GM21423 (cell line): ENCODE data around the gene MNAT1.
"Not testable (repeated sequence)": the region's sequence is repeated elsewhere in the genome, so short reads cannot be mapped to it uniquely, and the experiment has no call there.

Experiments used
- ATAC-seq: cut with Tn5 transposase; IDR thresholded peaks from one replicate; pipeline ENCODE4 v1.9.1; 2021; ENCODE audit warnings: mild to moderate bottlenecking, moderate library complexity; ENCODE audit not compliant: unreplicated experiment

Gene MNAT1

DNA sequence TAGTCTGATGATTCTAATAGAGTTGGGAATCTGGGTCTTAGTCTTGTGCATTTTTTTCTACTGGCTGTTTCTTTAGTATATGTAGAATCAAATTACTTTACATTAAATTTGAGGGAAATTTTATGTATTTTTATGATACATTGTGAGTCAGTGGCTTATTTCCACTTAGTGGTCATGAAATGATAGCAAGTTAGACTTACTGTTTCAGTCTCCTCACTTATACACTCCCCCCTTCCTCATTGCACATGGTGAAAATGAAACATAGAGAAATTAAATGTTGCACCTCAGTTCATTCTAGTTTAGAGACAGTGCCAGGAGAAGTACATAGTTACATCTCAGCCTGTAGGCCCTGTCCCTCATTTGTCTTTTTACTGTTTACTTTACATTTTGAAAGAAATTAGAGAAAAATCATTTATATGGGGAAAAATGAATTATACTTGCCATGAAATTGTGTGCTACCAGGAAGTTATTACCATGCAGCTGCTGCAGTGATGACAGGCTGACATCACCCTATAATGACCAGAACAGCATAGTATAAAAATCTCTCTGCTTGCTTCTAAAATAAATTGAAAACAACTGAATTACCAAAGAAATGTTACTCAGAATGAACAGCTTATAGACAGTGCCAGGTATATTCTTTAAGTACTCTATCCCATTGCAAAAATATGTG, 133.1 kb downstream of the MNAT1 start:
- ATAC-seq: no peak

DNA sequence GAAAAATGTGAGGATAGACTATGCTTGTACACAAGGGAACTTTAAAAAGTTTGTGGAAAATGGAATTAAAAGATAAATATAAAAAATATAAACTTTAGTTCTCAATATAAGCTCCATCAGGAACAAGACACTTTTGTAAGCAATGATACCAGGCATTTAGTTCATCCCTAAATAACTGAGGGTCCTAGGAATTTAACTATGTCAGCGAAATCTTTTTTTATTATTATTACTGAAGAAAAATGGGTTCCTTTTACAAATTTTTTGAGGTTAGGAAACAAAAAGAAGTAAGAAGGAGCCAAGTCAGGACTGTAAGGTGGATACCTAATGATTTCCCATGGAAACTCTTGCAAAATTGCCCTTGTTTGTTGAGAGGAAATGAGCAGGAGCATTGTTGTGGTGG, 143.6 kb downstream of the MNAT1 start:
- ATAC-seq: no peak

DNA sequence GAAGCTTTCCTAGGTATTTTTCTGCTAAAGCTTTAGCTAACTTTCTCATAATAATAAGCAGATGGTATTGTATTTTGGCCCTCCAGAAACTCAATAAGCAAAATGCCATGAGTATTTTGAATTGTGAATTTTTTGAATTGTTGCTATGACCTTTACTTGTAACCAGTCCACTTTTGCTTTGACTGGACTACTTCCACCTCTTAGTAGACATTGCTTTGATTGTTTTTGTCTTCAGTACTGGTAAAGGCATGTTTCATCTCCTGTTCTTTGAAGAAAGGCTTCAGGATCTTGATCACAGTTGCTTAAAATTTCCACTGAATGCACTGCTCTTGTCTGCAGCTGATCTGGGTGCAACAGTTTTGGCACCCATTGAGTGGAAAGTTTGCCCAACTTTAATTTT, 144.0 kb downstream of the MNAT1 start:
- no peak for ATAC-seq

DNA sequence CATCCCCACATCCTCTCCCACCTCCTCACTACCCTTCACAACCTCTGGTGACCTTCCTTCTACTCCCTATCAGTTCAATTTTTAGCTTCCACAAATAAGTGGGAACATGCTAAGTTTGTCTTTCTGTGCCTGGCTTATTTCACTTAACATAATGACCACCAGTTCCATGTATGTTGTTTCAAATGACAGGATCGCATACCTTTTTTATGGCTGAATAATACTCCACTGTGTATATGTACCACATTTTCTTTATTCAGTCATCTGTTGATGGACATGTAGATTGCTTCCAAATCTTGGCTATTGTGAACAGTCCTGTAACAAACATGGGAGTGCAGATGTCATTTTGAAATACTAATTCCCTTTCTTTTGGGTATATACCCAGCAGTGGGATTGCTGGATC, 147.7 kb downstream of the MNAT1 start:
- no peak for ATAC-seq

DNA sequence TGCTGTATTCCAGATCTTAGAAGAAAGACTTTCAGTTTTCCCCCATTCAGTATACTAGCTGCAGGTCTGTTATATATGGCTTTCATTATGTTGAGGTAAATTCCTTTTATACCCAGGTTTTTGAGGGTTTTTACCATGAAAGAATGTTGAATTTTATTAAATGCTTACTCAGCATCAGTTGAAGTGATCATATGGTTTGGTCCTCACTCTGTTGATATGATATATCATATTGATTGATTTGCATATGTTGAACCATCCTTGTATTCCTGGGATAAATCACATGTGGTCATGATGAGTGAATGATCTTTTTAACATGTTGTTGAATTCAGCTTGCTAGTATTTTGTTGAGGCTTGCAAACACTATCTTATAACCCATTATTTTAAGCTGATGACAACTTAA, 149.6 kb downstream of the MNAT1 start:
- no peak for ATAC-seq

DNA sequence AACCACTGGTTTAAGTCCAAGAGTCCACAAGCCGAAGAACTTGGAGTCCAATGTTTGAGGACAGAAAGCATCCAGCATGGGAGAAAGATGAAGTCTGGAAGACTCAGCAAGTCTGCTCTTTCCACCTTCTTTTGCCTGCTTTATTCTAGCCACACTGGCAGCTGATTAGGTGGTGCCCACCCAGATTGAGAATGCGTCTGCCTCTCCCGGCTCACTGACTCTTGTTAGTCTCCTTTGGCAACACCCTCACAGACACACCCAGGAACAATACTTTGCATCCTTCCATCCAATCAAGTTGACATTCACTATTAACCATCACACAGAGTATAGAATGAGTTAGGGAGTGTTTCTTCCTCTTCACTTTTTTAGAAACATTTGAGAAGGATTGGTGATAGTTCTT, 156.1 kb downstream of the MNAT1 start:
- not testable (repeated sequence) for ATAC-seq

DNA sequence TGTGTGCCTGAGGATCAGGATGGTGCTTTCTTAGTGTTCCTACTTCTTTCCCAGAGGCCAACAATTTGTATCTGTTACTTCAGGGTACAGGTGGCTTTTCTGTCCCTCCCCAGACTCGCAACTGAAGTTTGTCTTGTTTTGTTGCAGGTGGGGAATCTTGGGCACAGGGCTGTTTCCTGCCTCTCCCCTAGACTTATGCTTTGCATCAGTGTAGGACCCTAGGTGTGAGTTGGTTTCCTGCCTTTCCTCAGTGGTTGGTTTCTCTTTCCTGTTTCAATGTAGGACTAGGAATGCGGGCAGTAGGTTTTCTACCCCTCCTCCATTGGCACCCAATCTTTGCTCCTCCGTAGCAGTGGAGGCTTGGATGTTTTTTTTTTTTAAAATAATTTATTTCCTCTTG, 159.3 kb downstream of the MNAT1 start:
- ATAC-seq: no peak

DNA sequence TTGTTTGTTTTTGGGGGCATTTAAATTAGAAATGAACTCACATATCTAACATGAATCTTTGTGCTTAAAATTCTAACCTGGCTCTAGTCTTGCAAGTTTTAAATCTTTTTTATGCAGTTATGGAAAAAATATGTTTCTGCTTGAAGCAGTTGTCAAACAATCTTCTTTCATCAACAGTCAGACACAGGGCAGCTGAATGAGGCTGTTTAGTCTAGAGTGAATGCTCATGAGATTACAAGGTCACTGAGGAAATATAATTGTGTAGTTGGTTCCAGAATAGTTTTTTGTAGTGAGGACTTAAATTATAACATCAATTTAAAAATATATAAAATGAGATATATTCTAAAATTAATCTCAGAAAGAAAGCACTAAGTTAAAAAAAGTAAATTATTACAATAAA, 169.8 kb downstream of the MNAT1 start:
- no peak for ATAC-seq

DNA sequence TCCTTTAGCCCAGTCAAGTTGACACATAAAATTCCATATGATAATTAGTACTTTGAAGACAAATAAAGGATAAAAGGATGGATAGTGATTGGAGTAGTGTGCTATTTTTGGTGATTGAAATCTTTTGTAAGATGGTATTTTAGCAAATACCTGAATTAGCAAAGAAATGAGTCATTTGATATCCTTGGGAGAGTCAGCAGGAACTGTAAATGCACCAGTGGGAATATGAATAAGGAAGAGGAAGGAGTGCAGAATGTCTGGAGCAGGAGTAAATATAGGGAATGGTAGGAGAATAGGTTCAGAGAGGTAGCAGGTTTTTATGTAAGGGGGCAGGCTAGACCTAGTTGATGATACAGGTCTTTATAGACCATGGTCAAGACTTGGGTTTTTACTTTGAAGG, 171.4 kb downstream of the MNAT1 start:
- no peak for ATAC-seq

DNA sequence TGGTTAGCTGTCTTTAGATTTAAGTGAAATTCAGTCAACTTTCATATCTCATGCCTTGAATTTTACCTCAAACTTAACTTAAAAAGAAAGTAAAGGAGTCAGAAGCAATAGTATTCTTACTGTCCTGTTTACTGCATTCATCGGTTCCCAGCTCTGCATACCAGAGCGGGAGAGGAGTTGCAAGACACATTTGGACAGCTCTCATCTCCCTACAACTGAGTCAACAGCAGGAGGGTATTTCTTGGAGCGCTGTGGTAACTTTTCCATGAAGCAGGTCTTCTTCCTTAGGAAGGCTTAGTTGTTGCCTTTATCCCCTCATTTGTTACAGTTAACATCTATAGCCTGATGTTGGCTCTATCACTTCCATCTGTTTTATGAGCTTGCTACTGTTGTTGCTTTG, 181.2 kb downstream of the MNAT1 start:
- ATAC-seq: no peak

DNA sequence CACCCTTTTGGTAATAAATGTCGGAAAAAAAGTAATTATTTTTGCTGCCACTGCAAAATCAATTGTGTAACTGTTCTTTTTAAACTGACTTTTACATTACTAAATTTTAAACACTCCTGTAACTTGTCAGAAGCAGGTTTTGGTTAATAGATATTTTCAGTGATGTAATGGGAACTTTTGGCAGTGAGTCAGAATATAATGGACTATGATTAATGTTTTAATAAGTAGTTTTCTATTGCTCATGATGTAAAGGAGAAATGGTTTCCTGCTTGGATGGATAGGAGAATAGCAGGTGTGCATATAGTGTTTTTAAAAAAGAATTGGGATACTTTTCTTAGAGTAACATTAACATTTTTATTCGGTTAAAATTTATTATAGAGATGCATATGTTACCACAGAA, 187.5 kb downstream of the MNAT1 start:
- ATAC-seq: no peak

DNA sequence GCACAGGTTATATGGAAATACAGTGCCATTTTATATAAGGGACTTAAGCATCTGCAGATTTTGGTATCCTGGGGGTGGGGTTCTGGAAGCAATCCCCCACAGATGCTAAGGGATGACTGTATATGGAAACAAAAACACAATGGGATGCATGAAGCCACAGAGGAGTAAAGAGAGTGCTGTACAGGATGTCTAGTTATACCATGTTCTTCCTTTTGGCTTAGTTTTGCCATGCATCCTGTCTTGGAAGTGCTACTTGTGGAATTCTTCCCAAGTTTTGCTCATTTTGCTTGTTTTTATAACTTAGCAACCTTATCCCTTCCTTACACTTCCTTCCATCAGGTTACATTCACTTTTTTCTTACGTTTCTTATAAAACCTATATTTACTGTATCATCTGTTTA, 190.7 kb downstream of the MNAT1 start:
- no peak for ATAC-seq

DNA sequence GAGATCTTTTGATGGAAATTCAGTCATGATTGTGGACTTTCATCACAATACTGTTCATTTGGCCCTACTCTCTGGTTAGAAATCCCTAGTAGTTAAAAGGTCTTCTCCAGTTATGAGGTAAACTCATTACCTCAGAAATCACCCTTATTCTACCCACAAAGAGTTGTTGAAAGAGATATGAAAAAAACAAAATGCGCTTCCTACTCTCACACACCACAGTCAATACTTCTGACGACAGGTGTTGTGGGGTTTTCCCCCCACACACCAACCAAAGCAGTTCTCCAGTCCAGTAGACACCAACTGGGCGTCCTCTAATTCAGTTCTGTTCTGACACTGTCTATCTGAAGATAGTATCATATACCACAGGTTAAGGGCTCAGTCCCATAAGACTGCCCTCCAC, 191.4 kb downstream of the MNAT1 start:
- peak; percentile 92 for ATAC-seq

DNA sequence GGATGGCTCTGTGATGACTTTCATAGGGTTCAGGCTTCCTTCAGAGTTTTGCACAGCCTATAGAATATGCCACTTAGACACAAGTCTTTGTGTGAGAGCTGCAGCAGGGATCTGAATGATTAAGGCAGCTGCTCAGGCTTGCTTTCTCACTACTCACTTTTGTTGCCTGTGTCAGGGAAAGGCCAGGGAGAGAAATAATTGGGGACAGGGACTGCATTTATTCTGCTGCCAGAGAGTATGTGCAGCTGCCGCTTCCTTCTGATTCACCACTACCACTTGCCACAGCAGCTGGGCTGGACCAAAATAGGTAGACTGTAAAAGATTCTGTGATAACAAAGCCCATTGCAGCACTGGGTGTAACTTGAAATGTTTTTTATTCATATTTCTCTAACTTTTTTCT, 196.7 kb downstream of the MNAT1 start:
- no peak for ATAC-seq

DNA sequence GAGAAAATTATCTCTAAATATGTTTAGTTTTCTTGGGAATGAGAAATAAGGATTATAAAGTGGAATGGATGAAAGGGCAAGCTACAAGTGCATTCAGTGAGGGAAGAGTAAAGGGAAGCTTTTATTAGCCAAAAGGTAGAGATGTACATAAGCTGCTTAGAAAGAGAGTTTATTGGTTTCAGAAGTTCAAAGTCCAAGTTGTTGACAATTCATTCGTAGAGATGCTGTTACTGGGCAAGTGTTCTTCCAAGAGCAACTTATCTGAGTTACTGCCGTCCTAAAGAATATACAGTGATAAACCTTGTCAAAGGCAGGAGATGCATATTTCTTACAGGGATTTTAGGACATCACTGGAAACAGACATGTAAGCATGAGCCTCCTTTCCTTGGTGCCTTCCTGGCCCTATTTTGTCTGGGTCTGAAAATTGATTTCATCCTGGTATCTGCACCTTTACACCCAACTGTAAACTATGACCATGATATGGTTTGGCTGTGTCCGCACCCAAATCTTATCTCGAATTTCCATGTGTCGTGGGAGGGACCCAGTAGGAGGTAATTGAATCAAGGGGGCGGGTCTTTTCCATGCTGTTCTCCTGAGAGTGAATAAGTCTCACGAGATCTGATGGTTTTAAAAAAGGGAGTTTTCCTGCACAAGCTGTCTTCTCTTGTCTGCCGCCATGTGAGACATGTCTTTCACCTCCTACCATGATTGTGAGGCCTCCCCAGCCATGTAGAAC, 199.5 kb downstream of the MNAT1 start:
- ATAC-seq: no peak

DNA sequence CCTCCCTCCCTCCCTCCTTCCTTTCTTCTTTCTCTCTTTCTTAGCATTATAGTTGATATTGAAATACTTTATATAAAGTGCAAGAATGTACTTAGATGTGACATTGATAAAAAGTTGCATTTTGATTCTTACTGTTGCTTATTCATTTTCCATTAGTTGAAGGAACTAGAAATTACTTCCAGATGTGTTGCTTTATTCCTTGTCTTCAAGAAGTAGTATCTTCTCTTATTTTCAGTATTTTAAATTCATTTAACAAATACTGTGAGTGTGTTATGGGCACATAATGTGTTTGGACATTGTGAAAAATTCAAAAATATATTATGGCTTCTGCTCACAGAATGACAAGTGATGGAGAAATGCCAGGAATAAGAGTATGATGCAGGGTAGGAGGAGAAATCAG, 200.8 kb downstream of the MNAT1 start:
- ATAC-seq: no peak

DNA sequence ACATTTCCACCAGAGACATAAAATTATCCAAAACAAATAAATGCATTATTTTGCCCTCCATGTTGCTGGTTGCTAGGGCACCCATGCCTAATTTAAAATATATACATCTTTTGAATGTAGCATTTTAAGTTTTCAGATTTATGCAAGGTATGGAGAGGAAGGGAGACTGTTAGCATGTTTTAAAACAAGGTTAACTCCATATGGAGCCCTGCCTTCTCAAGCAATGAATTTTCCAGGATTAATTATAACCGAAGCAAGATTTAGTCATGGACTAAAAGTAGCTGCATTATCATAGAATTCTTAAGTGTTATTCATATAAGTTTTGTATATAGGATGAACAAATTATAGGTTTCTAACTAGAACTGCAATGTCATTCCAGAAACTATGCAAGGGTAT, 209.1 kb downstream of the MNAT1 start:
- ATAC-seq: no peak

DNA sequence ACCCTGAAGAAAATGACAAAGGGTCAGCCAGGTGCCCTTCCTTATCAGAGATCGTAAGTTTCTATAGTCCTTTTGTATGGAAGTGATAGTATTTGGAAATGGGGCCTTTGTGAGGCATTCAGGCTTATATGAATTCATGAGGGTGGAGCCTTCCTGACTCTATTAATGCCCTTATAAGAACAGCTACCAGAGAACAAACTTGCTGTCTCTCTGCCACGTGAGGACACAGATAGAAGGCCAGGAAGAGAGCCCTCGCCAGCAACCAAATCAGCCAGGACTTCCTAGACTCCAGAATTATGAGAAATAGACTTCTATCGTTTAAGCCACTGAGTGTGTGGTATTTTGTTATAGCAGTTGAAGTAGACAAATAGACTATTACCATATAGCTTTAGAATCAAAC, 209.6 kb downstream of the MNAT1 start:
- no peak for ATAC-seq

DNA sequence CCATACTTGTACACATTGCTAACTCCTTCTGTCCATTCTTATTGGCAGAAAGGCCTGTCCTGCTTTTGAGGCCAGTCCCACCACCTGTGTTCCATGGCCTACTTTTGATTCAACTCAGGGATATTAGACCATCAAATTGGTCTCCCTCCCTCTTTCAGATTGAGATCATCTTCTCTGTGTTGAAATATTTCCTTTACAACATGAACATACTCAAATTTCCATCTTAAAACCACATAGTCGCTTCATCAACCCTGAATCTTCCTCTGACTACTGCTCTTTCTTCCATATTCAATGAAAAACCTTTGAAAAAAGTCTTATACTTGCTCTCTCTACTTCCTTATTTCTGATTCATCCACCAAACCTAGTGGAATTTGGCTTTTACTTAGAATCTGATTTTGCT, 211.4 kb downstream of the MNAT1 start:
- no peak for ATAC-seq

DNA sequence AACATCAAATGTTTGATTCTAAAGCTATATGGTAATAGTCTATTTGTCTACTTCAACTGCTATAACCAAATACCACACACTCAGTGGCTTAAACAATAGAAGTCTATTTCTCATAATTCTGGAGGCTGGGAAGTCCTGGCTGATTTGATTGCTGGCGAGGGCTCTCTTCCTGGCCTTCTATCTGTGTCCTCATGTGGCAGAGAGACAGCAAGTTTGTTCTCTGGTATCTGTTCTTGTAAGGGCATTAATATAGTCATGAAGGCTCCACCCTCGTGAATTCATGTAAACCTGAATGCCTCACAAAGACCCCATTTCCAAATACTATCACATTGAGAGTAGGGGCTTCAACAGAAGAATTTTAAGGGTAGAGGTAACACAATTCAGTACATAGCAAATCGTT, 212.2 kb downstream of the MNAT1 start:
- no peak for ATAC-seq

DNA sequence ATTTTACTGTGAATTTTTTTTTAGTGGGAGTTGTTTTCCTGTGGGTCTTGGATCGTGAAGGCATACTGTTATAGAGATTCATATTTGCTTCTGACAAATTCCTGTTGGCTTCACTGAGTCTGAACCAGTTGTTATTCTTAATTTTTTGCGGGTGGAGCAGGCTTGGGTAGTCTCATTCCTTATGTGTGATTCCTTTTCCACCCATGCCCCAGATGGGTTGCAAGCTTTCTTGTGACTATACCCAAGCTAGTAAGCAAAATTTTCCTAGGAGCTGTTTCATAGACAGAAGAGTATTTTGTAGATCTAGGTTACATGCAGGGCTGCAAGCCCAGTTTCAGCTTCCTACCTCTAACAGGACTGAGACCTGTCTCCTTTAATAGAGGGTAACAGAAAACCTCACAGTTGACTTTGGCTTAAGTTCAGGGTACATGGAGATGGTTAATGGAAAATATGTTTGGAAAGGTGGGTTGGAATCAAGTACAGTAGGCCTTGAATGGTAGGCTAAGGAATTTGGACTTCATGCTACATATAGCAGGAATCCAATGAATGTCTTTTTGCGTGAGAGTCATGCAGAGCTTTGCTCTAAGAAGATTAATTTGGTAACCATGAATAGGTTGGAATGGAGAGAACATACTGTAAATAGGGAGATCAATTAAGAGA, 217.3 kb downstream of the MNAT1 start:
- ATAC-seq: no peak

DNA sequence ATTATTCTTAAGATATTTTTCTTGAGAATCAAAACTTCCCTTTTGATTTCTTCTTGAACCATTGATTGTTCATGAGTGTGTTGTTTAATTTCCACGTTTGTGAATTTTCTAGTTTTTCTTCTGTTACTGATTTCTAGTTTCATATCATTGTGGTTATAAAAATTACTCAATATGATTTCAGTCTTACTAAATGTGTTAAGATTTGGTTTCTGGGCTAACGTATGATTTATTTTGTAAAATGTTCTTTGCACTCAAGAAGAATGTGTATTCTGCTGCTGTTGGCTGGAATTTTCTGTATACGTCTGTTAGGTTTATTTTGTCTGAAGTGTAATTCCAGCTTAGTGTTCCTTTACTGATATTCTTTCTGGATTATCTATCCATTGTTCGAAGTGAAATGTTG, 221.6 kb downstream of the MNAT1 start:
- no peak for ATAC-seq
